Mucosa of gallbladder (tissue), 1 donor: ENCODE measurements around the gene PHF10. TPM values are rescaled to one million over a fixed set of nuclear protein-coding genes. Genes with fewer than 3 reads are reported as not detected.

Source experiments
- DNase-seq: peaks from one replicate; pipeline ENCODE4 v3.0.0-alpha.2; 2020; ENCODE audit warnings: low spot score
- total RNA-seq: library from RNA; stranded (reverse); gene quantifications from one replicate; pipeline ENCODE4 v1.2.1, GENCODE V29; 2021
- donor health status: DM: no; HTN: no; CAD: no.

The PHF10 gene
- total RNA-seq, 1 donor from 2014 or later = 39.4 TPM

DNA sequence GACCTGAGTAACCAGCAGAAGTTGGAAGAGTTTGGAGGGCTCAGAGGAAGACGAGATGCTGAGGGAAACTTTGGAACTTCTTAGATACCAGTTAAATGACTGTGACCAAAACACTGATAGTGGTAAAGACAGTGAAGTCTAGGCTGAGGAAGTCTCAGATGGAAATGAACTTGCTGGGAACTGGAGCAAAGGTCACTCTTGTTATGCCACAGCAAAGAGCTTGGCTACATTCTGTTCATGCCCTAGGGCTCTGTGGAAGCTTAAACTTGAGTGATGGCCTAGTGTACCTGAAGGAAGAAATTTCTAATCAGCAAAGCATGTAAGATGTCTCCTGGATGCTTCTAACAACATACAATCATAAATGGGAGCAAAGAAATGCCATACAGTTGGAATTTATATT lies 47.2 kb downstream of the PHF10 start:
- no peak for DNase-seq

DNA sequence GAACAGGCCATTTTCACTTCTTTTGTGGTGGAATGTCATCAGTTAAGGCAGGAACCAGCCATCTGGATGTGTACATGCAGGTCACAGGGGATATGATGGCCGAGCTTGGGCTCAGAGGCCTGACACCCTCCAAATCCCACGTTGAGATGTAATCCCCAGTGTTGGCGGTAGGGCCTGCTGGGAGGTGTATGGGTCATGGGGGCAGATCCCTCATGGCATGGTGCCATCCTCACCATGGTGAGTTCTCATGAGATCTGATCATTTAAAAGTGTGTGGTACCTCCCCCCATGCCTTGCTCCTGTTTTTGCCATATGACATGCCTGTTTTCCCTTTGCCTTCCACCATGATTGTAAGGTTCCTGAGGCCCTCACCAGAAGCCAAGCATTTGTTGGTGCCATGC lies 49.3 kb downstream of the PHF10 start:
- no peak for DNase-seq

DNA sequence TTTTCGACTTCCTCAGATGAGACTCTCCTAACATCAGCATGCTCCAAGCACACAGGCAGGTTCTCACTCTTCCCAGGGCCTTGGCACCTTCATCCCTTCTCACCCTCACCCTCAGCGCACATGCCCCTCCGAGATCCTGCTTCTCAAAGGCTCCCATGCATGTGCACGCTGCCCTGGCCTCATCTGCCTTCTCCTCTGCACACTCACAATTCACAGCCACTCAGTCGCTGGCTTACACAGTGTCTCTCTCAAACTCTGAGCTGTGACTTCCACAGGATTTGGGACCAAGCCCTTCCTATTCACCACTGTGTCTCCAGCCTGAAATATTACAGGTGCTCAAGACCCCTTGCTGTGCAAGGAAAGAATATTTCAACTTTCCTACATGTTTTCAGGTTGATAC lies 52.7 kb downstream of the PHF10 start:
- DNase-seq = no peak

DNA sequence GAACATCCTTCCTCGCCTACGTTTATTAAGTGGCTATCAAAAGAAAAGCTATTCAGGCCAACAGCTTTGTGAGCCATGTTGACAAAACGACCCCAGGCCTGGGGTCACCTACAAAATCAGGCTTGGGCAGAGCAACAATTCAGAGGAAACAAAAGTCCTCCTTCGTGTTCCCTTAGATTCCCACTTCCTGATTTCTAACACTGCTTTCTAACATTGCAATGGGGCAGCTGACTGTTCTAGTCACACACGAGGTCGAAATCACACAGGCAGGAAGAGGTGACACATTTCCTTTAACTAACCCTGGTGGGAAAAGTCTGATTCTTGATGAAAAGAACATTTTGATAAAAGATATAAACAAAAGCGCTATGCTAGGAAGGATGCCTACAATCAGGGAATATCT lies 54.4 kb downstream of the PHF10 start:
- no peak for DNase-seq

DNA sequence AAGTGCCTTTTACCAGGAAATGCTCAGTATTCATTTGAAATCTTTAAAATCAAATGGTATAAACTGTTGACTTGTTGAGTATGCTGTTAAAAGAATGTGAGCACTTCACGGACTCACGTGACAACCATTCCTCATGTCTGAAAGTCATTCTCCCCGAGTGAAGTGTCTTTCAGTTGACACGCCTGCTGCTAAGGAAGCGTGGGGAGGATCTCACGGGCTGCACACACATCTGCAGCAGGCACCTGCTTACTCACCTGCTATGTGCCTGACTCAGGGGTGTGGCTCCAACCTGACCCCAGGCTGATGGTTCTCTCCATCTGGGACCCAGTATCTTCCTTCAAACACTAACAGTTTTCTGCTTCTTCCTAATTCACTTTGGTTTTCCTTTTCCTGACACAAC lies 55.2 kb downstream of the PHF10 start:
- no peak for DNase-seq

DNA sequence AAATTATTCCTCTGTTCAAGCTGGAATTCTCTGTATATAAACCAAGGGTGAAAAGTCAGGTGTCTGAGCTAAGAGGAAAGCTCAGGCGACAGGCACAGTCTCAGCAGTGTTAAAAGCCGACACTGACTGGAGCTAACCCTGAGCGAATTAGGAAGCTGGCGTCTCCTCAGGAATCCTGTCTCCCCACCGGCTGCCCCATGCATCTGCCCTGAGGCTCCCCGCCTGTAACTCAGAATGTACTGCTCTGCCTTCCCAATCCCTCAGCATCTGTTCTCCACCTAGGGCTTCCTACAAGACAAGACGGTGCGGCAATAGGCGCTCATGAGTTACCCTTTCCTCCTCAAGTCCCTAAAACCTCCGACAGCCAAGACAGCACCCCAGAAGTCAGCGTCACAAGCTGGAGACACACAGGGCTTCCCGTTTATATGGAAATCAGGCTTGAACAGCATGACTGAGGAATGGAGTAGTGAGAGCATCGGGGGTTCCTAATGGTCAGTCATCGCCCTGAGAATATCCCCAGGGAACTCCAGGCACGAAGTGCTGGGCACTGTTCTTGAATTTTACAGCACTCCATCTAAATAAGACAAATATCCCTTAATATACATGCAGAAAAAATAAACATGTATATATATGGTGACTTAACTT lies 56.0 kb downstream of the PHF10 start:
- no peak for DNase-seq

DNA sequence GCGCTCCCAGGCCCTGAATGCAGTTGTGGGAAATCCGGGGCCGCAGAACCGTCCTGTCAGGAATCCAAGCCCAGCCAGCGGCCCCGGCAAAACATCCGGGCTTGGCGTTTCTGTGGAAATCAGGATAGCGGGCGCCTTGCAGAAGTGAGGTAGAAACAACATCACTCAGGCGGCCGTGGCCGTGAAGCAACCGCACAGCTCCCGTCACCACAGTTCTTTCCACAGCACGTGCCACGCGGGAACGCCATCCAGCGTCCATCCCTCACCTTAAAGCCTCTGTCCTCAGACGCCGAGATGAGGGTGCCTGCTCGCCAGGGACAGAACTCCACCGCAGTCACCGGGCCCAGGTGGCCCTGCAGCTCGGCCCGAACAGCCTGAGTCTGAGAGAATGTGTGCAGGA lies 56.6 kb downstream of the PHF10 start:
- no peak for DNase-seq

DNA sequence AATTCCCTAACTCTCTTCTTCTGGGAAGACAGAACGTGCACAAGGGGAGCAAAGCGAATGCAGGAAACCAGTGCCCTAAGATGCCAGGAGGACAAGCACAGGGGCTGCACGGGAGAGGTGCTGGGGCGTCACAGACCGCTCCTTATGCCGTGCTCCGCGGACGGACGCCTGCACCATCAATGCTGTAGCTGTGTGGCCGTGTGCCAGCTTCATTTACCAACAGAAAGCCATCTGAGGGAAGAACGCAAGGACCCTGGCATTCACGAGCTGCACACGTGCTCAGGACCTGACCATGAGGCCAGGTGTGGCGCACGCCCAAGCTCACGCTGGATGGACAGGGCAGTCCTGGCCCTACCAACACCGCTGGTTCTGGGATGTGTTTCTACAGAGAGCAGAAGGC lies 57.9 kb downstream of the PHF10 start:
- no peak for DNase-seq

DNA sequence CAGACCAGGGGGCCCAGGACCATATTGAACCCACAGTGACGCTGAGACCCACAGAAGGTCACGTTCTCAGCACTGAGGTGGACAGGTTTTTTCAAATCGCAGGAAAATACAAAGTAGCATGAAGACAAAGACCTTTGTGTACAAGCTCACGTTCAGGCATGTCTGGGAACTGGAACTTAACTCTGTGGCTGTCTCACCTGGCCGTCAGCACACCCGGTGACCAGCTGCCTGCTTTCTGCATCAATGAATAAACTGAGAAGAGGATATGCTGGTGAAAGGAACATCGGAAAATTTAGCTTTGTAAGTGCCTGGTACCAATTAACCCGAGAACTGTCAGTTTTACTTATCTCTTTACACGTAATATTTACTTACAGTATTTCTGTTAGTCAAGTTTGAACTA lies 59.0 kb downstream of the PHF10 start:
- DNase-seq = no peak

DNA sequence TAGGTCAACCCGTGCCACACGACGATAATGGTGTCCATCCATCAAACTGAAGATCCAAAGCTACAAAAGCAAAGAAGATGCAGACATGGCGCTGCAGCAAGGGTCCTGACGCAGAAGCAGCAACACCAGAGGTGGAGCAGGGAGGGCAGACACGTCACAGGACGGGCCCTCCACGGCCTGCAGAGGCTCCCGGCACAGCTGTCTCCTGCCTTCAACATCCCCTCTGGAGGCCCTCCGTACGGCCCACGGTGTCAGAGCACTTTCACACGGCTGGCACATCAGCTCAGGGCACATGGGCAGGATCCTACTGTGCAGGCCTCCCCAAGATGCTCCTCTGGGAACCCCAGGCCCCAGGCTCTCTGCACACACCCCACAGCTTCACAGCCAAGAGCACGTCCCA lies 60.1 kb downstream of the PHF10 start:
- no peak for DNase-seq

DNA sequence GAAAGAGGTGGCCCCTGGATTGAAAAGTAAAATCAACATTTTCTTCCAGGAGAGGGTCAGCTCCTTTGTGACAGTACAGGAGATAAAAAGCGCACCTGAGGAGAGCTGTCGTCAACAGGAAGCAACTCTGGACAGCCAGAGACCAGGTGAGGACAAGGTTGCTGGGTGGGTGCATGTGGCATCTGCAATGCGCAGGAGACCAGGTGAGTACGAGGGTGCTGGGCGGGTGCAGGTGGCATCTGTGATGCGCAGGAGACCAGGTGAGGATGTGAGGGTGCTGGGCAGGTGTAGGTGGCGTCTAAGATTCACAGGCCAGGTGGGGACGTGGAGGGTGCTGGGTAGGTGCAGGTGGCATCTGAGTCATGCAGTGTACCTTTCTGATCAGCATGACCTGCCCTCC lies 60.8 kb downstream of the PHF10 start:
- no peak for DNase-seq

DNA sequence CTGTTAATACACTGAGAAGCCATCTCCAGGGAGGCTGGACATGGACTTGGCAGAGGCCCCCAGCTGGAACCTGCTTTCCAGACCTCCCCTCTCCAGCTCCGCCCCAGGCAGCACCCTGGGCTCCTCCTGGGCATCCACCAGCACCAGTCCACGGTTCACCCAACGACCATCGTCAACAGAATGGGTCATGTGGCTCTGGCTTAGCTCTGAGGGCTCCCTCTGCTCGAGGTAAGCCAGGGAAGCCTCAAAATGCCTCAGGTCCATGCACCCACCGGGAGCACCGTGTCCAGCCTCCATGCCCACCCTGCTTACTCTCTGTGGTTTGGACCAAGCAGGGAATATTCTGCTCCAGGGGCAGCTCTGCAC lies 62.9 kb downstream of the PHF10 start:
- no peak for DNase-seq

DNA sequence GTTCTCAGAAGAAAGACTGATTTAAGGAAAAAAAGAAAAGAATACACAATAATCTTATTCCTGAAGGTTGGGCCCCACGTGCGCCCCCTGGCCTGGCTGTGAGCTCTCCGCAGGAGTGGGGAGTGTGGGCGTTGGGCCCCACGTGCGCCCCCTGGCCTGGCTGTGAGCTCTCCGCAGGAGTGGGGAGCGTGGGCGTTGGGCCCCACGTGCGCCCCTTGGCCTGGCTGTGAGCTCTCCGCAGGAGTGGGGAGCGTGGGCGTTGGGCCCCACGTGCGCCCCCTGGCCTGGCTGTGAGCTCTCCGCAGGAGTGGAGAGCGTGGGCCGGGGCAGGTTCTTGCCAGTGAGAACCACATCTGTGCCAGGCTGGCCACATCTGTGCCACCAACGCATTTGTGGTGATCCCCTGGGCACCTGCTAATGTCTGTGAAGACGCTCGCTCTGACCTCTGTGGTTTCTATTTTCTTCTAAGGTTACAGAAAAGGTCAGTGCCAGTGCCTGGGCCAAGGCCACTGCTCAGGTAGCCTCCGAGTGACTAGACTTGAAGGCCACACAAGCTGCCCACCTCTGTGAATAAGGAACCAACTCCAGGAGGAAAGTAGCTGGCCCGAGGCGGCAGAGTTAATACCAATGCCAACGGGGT lies 63.4 kb downstream of the PHF10 start:
- no peak for DNase-seq

DNA sequence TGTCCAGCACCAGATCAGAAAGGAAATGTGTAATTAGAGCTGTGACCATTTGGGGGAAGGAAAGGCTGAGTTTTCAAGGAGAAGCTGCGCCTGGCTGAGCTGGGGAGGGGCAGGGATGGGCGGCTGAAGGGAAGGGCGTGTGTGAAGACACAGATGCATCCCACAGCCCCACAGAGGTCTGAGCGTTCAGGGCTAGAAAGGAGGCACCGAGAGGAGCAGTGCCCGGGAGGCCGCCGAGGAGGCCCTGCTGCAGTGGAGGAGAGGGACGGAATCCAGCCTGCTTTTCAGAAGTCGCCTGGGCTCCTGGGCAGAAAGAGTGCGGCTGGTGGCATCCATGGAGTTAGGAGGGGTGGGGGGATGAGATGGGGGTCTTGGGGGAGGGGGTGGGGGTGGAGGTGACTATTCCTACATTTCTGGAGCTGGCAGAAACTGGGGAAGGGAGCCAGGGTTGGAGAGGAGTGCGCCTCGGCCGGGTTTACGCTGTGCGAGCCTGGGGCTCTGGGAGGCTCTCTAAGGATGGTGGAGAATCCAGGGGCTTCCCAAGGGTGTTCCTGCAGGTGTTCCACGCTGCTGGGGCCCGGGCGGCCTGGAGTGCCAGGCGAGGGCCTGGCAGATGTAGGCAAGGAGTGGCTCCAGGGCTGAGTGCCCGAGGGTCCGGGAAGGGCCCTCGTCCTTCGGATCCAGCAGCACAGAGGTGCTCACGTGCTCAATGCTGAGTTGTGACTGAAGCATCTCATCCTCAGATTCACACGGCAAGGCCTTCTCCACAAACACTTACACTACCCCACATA lies 64.3 kb downstream of the PHF10 start:
- no peak for DNase-seq

DNA sequence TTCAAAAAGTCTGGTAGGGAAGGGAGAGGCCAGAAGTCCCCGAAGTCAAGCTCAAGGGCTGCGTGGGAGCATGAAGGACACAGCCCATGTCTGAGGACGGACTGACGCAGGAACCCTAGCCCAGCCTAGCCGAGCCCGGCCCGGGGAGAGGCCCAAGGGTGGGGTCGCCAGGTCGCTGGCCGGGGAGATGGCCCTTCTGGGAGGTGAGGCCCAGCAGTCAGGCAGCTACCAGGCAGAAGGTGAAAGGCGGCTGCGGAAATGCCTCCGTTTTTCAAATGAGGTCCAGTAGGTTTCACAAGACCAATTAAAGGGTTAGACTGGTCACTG lies 67.1 kb downstream of the PHF10 start:
- DNase-seq = no peak

DNA sequence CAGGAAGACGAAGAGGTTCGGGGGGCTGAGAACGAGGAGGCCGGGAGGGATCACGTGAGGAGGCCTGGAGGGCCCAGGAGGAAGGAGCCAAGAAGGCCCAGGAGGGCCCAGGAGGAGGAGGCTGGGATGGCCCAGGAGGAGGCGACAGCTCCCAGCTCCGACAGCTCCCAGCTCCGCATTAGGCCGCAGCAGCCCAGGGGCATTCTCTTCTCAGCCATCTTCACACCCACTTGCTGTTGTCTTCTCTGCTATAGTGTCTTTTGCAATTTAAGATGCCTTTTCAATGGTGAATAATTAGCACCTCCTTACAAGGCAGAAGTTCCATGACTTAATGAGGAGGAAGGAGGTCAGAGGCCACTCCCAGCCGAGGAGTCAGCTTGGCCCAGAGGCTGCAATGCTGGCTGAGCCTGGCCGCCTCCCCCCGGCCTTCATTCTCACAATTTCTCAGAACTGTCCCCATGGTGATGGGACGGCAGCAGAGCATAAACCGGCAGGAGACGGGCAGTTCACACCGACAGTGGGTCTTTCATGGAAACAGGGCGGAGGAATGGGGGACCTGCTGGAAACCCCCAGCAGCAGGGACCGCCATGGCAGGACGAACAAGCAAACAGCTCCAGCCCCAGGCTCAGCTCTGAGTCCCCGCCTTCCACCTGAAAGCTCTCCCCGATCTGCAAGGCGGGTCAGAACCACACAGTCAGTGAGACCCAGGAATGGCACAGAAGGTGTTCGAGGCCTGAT lies 67.6 kb downstream of the PHF10 start:
- no peak for DNase-seq

DNA sequence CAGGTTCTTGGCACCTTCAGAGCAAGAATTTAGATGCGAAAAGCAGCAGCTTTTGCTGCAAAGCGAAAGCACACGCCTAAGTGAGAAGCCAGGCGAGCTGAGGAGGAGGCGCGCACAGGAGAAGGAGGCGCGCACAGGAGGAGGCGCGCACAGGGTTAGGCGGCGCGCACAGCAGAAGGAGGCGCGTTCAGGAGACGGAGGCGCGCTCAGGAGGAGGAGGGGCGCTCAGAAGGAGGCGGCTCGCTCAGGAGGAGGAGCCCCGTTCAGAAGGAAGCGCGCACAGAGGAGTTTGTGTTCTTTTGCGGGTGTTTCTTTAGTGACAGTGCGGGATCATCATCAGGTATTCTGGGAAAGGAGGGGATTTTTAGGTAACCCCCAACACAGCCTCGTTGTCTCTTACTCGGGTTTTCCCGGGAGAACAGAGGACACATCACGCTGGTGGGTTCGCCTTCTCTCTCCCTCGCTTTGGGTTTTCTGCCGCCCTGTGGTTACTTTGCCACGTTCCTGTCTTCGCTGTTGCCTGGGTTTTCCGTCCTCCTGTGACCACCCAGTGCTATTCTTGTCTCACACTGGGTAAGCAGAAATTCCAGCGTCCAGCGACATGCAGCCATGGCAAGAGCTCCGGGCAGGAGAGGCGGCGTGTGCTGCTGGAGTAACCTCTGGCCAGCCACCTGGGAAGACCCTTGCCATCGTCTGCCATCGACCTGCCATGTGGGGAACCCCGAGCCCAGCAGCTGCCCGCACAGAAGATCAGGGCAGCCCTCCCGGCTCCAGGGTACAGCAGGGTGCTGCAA lies 69.5 kb downstream of the PHF10 start:
- peak; percentile 76 for DNase-seq

Other genes with a start within 250 kb of the PHF10 start
- 47.6 TPM for gene WDR27, start 22.5 kb downstream of the PHF10 start, total RNA-seq
- 32.6 TPM for gene C6orf120, start 22.4 kb downstream of the PHF10 start, total RNA-seq
- 1.5 TPM for gene DYNLT2, start 27.1 kb upstream of the PHF10 start, total RNA-seq
- gene ERMARD, start 27.1 kb upstream of the PHF10 start, total RNA-seq = 18.7 TPM